ENCODE measurements around the gene KCNIP1. TPM values are rescaled to one million over a fixed set of nuclear protein-coding genes. Genes with fewer than 3 reads are reported as not detected.

Gene KCNIP1
- total RNA-seq, 1 donor from 2014 or later: not detected

- DNase-seq (ENCODE audit: low spot score): no peak
Observed at GRCh38 chr5:170562875-170563228, 59.0 kb downstream of the KCNIP1 start.

DNA sequence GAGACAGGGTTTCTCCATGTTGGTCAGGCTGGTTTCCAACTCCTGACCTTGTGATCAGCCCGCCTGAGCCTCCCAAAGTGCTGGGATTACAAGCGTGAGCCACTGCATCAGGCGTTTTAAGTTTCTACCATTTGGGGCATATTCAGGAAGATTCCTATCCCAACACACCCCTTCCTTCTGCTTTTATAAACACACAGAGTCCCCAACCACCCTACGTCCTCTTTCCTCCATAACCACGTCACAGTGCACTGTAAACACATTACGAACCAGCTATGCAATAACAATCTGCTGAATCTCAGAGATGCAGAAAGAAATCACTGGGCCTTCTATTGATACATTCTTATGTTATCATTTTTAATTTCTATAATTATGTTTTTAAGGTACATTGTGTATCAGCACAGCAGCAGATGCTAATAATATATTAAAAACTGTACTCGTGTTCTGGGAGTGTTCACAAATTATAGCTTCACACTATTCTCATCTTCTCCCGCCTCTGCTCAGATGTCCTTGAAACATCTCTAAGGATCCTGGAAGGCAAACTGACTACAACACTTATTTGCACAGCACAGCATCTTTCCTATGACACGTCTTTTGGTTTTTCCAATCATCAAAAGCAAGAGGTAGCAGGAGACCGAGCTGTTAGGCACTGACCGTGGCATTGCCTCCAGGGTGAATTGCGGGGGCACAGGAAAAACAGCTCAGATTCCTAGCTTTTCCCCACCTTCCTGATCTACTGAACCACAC is 60.2 kb downstream of the KCNIP1 start:
- no peak for DNase-seq (ENCODE audit: low spot score)

DNA sequence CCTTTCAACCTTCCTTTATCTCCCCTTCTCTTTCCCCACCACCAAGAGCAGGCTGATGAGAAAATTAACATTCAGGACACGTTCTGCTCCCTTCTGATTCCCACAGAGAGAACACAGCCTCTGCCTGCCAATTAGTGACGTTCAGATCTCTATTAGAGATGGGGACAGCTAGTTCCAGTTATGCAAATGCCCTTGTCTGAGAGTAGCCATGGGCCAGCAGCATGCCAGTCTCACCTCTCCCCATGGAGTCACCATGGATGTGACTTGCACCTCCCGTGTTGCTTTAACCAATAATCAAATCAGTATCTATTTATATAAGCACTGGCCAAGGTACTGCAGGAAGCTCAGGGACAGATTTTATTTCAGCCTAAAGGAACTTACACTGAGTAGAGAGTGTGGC is 61.3 kb downstream of the KCNIP1 start:
- DNase-seq (ENCODE audit: low spot score): no peak

- no peak for DNase-seq (ENCODE audit: low spot score)
Observed at GRCh38 chr5:170569101-170569500, 65.3 kb downstream of the KCNIP1 start.

DNA sequence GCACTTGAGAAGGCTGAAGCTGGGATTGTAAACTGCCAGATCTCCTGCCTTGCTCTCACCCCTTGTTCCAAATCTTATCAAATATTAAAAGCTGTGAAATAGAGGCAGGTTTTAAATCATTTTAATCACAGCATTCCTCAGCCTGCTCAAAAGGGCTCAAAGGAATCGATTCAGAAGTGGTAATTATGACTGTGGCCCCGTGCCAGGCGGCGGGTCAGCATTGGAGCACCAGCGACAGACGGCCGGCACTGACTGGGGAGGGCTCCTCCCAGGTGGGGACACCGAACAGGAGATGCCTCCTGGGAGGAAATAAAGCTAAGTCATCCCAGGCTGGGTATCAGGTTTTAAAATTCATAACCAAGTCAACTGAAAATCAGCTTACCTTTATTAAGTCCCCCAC is 66.7 kb downstream of the KCNIP1 start:
- DNase-seq (ENCODE audit: low spot score): no peak

DNA sequence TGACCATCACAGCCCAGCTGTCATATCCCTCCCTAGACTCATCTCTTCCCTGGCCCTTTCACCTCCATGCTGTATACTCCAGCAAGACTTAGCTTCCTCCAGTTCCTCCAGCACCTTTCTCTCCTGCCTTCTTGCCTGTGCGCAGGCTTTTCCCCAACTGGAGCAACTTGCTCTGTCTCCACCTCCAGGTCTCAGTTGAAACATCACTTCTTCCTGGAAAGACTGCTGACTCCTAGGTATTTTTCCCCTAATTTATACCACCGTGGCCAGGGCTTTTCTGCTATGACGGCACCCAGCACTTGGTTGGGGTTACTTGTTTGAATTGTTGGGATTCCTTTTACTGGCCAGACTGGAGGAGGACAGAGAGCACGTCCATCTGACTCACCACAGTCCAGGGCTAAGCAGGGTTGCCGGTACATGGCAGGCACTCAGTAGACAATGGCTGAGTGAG is 67.5 kb downstream of the KCNIP1 start:
- no peak for DNase-seq (ENCODE audit: low spot score)

DNA sequence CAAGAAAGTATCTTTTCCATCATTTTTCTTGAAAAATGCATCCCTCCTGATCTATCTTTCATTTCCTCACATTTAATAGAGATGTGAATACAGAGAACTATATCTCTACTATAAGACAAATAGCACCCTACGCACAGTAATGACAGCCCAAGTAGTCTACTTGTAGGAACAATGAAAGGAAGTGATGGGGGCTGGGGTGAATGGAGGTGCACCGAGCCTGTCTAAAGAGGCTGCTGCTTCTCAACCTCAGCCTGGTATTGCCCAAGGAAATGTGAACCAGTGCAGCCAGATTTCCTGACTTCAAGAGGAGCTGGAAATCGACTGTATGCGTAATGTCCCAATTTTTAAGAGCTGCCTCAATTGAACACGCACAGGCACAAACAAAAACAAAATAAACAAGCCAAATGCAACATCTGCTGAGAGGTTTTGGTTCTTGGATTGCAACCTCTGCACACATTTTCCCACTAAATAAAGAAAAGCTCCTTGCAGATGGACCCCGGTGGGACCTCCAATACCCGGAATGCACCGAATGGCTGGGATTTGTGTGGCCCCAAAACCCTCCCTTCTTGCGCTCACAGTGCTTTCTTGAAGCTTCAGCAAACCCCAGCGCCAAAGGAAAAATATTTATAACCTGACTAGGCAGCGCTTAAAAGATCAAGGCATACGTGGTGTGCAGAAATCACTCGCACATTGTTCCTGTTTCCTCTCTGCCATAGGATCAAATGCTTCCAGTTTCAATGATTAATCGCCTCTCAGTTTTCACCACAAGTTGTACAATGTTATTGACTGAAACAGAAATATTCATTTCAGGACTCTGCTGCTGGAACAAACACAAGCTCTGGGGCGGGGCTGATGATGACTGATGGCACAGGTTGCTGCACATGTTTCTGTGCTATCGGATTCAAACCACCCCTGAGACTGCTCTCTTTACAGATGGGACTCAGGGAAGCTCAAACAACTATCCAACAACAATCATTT is 68.3 kb downstream of the KCNIP1 start:
- DNase-seq (ENCODE audit: low spot score): no peak

DNA sequence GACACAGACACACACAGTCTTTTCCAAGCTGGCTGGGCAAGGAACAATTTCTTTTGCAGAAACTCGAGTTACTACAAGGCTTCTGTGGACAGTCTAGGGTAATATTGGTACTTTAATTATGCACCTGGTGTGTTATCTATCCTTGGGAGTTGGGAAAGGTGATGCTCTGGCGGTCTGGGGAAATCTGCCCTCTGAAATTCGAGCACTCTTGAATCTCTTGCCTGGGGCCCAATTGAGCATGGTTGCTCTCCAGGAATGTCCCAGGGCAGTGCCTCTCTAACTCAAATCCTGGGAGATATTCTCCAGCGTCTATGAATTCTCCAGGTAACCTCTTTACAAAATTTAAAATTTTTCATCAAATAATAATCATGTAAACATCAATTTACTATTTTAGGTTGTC is 69.3 kb downstream of the KCNIP1 start:
- no peak for DNase-seq (ENCODE audit: low spot score)

DNA sequence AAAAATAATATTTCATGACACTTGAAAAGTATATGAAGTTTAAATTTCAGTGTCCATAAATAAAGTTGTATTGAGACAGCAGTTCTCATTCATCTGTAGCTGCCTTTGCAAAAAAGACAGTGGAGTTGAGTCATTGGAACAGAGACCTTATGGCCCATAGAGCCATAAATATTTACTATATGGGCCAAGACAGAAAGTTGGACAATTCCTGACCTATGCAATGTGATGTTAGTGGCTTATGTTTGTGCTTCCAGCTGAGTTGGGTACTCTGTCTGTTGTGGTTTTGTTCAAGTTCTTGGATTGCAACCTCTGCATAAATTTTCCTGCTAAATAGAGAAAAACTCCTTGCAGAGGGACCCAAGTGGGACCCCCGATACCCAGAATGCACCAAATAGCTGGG is 69.8 kb downstream of the KCNIP1 start:
- DNase-seq (ENCODE audit: low spot score): no peak

DNA sequence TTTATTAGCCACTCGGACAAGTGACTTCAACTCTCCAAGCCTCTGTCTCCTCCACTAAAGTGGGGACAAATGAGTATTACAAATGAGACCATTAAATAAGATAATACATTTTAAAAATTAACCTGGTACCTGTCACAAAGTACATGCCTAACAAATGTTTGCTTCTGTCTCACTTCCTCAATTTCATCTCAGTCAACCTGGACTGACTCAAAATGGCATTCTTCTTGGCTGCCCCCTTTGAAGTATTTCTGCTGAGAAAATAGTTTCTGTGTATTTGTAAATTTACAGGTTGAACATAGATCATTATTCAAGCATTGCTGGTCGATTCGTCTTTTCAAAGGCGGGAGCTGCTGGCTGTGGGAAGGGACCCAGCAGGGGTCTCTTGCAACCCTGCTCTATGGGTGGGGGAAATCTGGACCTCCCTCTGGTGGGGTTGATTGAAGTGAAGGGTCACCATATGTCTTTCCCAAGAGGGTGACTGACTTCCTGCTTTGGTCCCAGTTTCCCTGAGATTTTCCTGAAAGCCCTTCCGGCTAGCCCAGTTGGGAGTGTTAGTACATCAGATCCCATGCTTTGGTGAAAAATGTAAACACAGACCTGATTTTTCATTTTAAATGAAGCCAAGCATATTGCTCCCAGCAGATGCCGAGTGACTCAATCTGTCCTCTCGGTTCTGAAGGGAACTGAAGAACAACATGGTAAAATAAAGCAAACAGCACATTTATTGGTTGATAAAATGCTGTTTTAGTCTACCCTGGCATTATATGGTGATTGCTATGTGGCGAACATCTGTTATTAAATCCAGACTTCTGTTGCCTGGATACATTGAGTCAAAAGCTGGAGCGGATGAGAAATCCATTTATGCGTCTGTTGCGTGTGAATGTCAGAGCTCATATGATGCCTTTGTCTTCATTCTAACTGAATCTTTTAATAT is 73.0 kb downstream of the KCNIP1 start:
- DNase-seq (ENCODE audit: low spot score): no peak

DNA sequence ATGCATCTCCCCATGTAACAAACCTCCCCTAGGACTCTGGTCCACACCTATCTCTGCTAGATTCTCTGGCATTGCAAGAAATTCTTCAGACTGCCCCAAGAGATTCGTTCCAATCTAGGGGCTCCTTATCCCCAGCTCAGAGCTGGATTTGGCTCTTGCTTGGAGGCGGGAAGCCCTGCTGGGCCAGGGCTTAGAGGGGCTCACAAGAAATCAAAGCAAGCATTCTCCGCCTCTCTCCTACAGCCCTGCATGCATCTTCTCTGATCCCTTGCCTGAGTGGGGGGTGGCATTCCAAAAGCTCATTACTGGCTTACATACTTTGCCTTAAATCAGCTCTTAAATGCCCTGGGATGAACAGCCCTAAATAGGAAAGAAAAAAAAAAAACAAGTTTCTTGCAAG is 75.8 kb downstream of the KCNIP1 start:
- DNase-seq (ENCODE audit: low spot score): no peak

DNA sequence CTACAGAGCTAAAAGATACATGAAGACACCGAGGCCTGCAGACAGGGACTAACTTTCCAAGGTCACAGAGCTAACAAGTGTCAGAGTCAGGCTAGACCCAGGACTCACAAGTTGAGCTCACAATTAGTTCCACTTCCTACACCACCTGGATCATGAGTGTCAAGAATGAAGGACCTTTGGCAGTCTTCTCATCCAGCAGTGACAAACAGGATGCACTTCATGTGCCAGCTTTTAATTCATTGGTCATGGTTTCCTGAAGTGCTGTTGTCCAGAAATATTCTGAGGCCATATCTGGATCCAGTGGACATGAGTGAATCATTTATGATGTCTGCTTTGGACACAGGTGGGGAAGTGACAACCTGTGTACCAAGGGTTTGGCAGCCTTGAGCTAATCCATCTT is 77.4 kb downstream of the KCNIP1 start:
- DNase-seq (ENCODE audit: low spot score): no peak

GRCh38 chr5:170582644-170583330 is 79.0 kb downstream of the KCNIP1 start:
- no peak for DNase-seq (ENCODE audit: low spot score)

DNA sequence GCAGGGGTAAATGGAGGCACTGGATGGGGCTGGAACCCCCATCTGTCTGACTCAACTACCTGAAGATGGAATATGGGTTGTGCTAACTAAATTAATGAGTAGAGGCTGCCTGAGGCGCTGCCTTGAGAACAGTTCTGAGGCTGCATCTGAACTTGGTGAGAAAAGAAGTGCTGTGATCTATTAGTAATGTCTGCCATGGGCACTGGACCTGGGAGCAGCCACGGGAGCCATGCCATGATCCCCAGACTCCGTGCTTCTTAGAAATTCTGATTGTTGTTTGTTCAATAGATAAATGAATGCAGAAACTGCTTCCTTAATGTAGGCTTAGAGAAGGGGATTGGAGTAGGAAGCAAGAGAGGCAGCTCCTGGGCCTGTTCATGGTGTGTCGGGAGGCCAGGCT is 80.2 kb downstream of the KCNIP1 start:
- no peak for DNase-seq (ENCODE audit: low spot score)

DNA sequence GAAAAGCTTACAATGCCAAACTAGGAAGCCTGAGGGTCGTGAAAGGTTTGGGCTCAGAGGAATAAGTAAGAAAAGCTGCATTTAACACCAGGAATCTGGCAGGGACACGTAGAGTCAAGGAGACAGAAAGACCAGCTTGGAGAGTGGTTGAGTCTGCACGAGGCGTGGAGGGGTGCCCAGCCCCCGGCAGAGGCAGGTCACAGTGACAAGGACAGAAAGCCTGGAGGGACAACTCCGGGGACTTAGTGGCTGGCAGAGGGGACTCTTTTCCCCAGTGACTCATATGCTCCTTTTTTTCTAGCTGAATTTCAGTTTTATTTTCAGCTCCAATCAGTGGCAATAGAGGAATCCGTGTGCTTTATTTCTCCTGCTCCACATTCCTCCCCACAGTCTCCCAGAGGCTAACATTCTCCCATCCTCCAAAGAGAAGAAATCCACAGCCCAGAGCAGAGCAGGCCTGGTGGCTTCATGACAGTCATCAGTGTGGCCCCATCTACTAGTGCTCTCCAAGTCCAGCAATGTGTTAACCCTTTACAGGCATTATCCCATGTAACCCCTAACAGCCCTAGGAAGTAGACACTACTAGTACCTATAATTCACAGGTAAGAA is 80.7 kb downstream of the KCNIP1 start:
- DNase-seq (ENCODE audit: low spot score): no peak

GRCh38 chr5:170585273-170585948 is 81.6 kb downstream of the KCNIP1 start:
- no peak for DNase-seq (ENCODE audit: low spot score)

GRCh38 chr5:170587808-170588207 is 84.0 kb downstream of the KCNIP1 start:
- no peak for DNase-seq (ENCODE audit: low spot score)

GRCh38 chr5:170589643-170590042 is 85.8 kb downstream of the KCNIP1 start:
- DNase-seq (ENCODE audit: low spot score): no peak

DNA sequence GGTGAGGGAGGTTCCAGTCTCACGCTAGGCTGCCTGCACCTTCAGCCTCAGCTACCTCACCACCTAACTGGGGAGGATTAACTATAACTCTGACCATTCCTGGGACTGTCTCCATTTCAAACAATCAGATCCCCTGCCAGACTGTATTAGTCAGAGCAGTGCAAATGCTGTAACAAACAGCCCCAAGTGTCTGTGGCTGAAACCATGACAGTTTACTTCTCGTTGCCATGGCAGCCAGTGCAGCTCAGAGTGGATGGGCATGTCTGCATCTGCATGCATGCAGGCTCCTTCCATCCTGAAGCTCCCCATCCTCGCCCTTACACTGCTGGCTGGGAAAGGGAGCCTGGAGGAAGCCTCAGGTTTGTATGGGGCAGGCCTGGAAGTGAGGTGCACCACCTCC is 86.7 kb downstream of the KCNIP1 start:
- DNase-seq (ENCODE audit: low spot score): no peak

GRCh38 chr5:170591054-170591453 is 87.2 kb downstream of the KCNIP1 start:
- DNase-seq (ENCODE audit: low spot score): no peak

All from mesenteric fat pad (tissue), 1 donor.